Astrocyte of the spinal cord (primary cell): Measurements from ENCODE around the gene SEC14L6.
"Not testable (repeated sequence)": the region's sequence is repeated elsewhere in the genome, so short reads cannot be mapped to it uniquely, and the experiment has no call there.

Experiments used
- DNase-seq: peaks from one replicate; pipeline ENCODE4 v3.0.0; 2011; ENCODE audit warnings: low read depth, low spot score
- H3K4me3 ChIP-seq: 2 replicates; pipeline ENCODE4 v1.5.1; 2011; ENCODE audit warnings: low read depth, mild to moderate bottlenecking, low read length, moderate library complexity
- in situ Hi-C: cut with HindIII; loops from 2 replicates; pipeline ENCODE4 v1.10.0; 2017; ENCODE audit warnings: low sequenced_read_pairs
- TF ChIP-seq, protein P1 (sequence below): IDR thresholded peaks from 2 replicates; pipeline ENCODE4 v1.5.1; 2012; ENCODE audit warnings: low read depth, mild to moderate bottlenecking, low read length, inconsistent platforms

SEC14L6 gene

GRCh38 chr22:30566125-30566524 lies 19.6 kb upstream of the SEC14L6 start:
- H3K4me3 ChIP-seq = no peak overlapping the region
- TF ChIP-seq, protein P1, sequence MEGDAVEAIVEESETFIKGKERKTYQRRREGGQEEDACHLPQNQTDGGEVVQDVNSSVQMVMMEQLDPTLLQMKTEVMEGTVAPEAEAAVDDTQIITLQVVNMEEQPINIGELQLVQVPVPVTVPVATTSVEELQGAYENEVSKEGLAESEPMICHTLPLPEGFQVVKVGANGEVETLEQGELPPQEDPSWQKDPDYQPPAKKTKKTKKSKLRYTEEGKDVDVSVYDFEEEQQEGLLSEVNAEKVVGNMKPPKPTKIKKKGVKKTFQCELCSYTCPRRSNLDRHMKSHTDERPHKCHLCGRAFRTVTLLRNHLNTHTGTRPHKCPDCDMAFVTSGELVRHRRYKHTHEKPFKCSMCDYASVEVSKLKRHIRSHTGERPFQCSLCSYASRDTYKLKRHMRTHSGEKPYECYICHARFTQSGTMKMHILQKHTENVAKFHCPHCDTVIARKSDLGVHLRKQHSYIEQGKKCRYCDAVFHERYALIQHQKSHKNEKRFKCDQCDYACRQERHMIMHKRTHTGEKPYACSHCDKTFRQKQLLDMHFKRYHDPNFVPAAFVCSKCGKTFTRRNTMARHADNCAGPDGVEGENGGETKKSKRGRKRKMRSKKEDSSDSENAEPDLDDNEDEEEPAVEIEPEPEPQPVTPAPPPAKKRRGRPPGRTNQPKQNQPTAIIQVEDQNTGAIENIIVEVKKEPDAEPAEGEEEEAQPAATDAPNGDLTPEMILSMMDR = no peak
- in situ Hi-C loops = no loop called here
- DNase-seq = no peak

GRCh38 chr22:30565341-30565740 lies 18.8 kb upstream of the SEC14L6 start:
- in situ Hi-C loops = no loop called here
- no peak for DNase-seq

GRCh38 chr22:30564761-30565119 lies 18.2 kb upstream of the SEC14L6 start:
- TF ChIP-seq, protein P1 = no peak
- DNase-seq = no peak
- H3K4me3 ChIP-seq = no peak overlapping the region
- in situ Hi-C loops = no loop called here

More at GRCh38 chr22:30565341-30565740, 18.8 kb upstream of the SEC14L6 start:
- TF ChIP-seq, protein P1 = no peak
- H3K4me3 ChIP-seq = no peak overlapping the region

DNA sequence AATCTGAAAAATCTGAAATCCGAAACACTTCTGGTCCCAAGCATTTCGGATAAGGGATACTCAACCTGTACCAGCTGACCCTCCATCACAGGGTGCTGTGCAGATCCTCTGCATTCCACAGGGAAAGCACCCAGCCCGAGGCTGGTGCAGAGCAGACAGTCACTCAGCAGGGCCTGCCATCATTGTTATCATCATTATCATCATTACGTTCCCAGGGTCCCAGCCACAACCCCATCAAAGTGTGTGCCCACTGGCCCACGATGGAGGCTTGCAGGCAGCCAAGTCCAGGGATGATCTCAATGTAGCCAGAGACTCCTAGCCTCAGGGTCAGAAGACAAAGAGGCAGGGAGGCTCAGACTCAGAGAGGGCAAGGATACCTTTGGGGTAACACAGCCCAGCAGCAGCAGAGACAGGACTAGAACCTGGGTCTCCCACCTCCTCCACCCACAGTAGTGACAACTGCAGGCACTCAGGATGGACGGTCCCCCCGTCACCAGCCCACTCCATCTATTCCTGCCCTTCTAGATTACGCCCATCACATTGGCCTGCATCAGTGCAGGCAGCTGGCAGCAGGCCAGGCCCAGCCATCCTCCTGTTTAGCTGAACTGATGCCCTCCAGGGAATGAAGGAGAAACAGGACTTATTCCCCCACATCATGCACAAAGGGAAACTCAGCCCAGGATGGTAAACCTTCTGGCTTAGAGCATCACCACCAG lies 17.7 kb upstream of the SEC14L6 start:
- H3K4me3 ChIP-seq = no peak overlapping the region
- TF ChIP-seq, protein P1 = no peak
- in situ Hi-C loops = no loop called here
- no peak for DNase-seq

GRCh38 chr22:30562366-30562765 lies 15.8 kb upstream of the SEC14L6 start:
- in situ Hi-C loops = no loop called here

DNA sequence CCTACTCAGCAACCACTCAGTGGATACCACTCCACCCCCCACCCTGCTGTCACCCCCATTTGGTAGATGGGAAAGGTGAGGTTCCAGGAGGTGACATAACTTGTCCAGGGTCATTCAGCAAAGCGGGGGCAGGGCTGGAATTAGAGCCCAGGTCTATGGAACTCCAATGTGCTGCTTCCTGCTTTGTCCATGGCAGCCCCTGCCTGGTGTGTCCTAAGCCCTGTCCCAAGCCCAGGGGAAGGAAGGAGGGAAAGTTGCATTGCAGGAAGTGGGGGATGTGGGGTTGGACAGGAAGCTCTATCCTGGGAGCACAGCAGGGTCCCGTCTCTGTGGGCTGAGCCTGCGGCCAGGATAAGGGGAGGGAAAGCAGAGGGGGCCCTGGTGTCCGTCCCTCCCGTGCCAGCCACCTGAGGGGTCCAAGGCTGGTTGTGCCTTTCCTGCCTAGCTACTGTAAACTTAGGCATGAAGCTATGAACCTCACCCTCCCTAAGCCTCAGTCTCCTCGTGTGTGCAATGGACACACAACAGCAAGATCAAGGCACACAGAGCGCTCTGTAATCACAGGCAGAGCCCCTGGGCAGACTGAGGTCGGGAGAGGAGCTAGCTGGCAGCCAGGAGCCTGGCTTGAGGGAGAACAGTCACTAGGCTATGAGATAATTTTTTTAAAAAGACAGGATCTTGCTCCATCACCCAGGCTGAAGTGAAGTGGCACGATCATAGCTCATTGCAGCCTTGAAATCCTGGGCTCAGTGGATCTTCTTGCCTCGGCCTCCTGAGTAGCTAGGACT lies 15.1 kb upstream of the SEC14L6 start:
- no peak for DNase-seq
- in situ Hi-C loops = no loop called here
- TF ChIP-seq, protein P1 = no peak
- H3K4me3 ChIP-seq = no peak overlapping the region

More at GRCh38 chr22:30562366-30562765, 15.8 kb upstream of the SEC14L6 start:
- TF ChIP-seq, protein P1 = no peak
- no peak overlapping the region for H3K4me3 ChIP-seq
- DNase-seq = no peak

DNA sequence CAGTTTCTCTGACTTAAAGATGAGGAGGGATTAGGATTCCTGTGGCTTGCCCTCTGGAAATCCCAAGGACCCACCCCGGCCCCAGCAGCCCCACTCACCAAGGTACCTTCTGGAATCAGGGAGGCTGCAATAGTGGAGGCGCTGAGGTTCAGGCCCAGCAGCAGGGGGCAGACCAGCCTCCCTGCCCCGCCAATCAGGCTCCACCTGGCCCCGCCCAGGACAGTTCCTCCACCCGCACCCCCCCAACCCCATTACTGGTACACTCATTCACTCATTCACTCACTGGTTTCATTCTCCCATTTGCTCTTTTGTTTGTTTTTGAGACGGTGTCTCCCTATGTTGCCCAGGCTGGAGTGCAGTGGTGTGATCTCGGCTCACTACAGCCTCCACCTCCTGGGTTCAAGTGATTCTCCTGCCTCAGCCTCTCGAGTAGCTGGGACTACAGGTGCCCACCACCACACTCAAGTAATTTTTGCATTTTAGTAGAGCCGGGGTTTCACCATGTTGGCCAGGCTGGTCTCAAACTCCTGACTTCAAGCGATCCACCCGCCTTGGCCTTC lies 14.2 kb upstream of the SEC14L6 start:
- DNase-seq = not testable (repeated sequence)

More for the DNA sequence above, 14.2 kb upstream of the SEC14L6 start:
- H3K4me3 ChIP-seq, in situ Hi-C loops: not testable (repeated sequence)
